ENCODE measurements around the gene SLC12A8.

DNA sequence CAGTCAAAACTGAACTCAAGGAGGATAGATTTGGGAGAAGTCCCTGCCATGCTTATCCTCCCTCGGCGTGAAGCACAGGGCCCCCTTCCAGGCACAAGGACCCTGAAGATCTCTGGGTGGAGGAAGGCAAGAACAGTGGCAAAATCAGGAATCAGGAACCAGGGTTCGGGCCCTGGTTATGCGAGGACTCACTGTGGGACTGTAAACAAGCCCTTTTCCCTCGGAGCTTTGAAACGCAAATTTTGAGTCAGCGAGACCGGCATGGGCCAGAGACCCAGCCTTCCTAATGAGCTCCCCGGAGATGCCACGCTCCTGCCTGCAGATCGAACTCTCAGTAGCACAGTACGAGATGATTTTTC is 70.1 kb downstream of the SLC12A8 start:
- TF ChIP-seq, protein P1, sequence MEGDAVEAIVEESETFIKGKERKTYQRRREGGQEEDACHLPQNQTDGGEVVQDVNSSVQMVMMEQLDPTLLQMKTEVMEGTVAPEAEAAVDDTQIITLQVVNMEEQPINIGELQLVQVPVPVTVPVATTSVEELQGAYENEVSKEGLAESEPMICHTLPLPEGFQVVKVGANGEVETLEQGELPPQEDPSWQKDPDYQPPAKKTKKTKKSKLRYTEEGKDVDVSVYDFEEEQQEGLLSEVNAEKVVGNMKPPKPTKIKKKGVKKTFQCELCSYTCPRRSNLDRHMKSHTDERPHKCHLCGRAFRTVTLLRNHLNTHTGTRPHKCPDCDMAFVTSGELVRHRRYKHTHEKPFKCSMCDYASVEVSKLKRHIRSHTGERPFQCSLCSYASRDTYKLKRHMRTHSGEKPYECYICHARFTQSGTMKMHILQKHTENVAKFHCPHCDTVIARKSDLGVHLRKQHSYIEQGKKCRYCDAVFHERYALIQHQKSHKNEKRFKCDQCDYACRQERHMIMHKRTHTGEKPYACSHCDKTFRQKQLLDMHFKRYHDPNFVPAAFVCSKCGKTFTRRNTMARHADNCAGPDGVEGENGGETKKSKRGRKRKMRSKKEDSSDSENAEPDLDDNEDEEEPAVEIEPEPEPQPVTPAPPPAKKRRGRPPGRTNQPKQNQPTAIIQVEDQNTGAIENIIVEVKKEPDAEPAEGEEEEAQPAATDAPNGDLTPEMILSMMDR (conservative IDR thresholded peaks at IDR 0.05): no peak
- TF ChIP-seq ZFX (IDR thresholded peaks at IDR 0.05): no peak

Measured in C4-2B (cell line).